Sigmoid colon (tissue), 4 donors: ENCODE measurements around the gene RGL4.
"Not testable (repeated sequence)": the region's sequence is repeated elsewhere in the genome, so short reads cannot be mapped to it uniquely, and the experiment has no call there.

ENCODE experiments used
- CTCF ChIP-seq, 4 experiments: fragments of 450-650 bp in 3 of 4; fragments of 200-600 bp in 1 of 4; IDR thresholded peaks; one replicate each; pipeline ENCODE4 v1.5.1; 2016 to 2019; ENCODE audit warnings: antibody characterized with exemption in 4 of 4, mild to moderate bottlenecking in 3 of 4, moderate library complexity in 2 of 4
- POLR2AphosphoS5 ChIP-seq, 4 donors: sonication (generic); formaldehyde crosslinking; IDR thresholded peaks; one replicate each; pipeline ENCODE4 v1.6.1; 2017; ENCODE audit warnings: antibody characterized with exemption in 4 of 4

- TF ChIP-seq CTCF, POLR2AphosphoS5 (IDR thresholded peaks at IDR 0.05): not testable (repeated sequence)
Measured at GRCh38 chr22:23646526-23646925, 44.3 kb upstream of the RGL4 start.
